GM21423 (cell line): Measurements from ENCODE around the gene CCL19.

Experiments used
- ATAC-seq: cut with Tn5 transposase; IDR thresholded peaks from one replicate; pipeline ENCODE4 v1.9.1; 2021; ENCODE audit warnings: mild to moderate bottlenecking, moderate library complexity; ENCODE audit not compliant: unreplicated experiment

Gene CCL19

DNA sequence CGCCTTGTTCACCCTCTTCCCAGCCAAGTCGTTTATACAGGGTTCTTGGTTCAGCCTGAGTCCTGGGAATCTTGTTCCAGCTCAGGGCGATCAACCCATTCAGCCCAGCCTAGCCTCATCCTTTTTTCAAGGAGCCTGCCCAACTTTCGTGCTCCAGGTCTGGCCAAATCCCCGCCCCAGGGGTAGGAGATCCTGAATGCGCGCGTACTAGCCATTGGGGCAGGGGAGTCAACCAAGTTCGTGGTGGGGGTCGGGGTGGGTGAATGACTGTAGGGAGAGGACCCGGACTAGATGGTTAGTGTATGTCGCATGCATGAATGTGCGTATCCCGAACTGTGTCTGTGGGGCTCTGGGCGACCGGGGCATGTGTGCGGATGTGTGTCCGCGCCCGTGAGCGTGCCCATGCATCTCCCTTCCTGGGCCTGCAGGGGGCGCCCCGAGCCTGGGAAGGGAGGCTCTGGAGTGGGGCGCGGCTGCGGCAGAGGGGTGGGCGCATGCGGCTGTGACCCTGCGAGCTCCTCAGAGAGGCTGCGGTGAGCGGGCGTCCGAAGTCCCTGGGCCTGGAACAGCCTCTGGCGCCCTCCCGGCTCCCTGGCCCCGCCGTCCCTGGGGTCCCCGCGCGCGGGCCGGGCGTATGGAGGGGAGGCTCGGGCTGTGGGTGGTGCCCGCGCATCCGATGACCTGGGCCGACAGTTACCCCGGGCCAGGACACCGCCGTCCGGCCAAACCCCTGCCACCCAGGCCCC lies 10.1 kb upstream of the CCL19 start:
- ATAC-seq: no peak

DNA sequence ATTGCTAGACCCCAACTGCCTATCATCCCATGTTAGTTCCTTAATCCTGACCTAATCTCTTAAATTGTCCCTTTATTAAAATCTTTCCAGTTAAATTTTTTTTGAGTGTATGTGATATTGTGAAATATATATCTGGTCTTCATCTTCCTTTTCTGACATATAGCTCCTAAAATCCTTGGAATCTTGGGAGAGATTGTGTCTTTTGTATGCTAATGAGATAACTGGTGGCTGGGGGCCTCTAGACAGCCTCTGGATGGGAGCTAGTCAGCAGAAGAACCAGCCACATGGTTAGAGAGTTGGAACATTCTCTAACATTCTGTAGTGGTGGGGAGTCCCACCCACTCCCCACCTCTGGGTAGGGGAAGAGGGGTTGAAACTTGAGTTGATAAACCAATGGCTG lies 3.7 kb upstream of the CCL19 start:
- ATAC-seq: no peak

DNA sequence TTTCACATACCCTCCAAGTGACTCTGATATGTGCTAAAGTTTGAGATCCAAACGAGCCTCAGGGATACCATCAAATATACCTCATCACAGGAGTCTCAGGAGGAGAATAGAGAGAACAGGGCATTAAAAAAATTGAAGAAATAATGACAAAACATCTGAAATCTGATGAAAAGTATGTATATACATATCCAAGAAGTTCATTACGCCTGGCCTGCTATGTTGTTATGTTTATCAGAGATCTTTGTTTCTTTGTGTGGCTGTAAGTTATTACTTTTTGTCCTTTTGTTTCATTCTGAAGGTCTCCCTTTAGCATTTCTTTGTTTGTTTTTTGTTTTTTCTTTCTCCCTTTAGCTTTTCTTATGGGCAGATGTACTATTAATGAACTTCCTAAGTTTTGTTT lies 2.5 kb upstream of the CCL19 start:
- ATAC-seq: no peak

DNA sequence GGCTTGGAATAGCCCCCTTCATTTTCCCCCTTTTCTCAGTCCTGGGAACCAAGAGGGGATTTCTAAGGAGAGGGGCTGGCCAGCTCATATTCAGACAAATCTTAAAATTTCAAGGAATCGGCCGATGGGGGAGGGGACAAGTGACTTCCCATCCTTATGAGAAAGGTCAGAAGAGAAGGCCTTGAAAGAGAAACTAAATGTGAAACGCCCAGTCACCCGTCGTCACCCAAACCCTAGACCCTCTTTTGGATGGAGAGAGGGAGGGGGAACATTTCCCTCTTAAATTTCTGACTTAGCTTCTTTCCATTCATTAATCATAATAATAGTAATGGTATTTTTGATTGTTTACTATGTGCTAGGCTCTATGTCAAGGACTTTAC lies 850 bp upstream of the CCL19 start:
- no peak for ATAC-seq

DNA sequence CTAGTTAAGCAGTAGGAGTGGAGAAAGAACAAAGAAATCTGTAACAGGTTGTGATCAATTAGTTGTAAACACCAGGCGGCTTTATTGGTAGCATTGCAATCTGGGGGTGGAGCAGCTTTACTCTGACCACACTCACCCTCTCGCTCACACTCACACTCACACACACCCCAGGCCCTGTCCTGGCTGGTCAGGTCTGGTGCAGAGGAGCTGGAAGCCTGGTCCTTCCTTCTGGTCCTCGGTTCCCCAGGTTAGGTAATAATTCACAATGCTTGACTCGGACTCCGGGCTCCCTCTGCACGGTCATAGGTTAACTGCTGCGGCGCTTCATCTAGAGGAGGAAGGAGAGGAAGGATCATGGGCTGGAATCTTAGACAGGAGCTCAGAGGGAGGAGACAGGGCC lies 1.6 kb downstream of the CCL19 start:
- no peak for ATAC-seq

DNA sequence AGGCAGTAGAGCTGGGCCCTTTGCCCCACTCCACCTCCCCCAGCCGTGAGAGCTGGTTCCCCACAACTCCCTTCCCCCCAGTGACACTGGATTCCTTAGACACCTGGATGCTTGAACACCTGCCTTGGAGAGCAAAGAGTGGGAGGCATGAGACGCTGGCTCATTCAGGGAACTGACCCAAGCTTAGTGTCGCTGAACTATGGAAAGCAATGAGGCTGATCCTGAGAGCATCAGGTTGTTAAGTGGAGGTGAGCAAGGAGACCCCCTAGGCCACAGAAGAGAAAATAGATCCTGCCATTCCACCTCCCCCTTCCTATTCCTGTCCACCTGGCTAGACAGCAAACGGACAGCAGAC lies 2.0 kb downstream of the CCL19 start:
- ATAC-seq: no peak

DNA sequence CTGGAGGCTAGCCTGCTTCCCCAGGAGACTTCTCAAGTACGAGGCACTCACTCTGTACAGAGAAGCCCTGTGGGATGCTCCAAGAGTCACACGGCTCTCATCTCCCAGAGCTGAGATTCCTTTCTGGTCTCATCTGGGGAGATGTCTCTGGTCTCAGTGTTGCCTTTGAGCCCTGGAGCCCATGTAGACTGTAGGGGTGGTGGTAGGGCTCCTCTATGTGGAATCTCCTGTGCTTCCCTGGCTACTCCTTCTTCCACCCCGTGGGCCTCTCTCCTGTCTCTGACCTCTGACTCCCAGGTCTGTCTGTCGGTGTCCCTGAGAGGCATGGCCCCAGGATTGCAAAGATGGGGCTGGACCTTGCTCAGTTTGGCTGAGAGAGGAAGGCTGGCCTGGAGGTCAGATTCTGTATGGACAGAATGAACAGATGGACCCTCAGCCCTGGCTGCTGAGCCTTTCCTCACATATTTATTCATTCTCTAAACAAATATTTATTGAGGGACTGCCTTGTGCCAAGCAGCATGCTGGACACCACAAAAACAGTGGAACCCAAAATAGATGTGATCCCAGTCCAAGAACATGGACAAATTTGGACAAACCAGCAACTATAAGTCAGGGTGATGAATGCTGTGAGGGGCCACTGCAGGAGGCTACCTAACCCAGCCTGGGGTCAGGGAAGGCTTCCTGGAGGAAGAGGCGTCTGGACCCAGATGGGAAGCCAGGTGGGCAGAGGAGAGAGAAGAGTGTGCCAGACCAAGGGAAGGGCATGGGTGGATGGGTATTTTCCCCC lies 2.6 kb downstream of the CCL19 start:
- no peak for ATAC-seq

DNA sequence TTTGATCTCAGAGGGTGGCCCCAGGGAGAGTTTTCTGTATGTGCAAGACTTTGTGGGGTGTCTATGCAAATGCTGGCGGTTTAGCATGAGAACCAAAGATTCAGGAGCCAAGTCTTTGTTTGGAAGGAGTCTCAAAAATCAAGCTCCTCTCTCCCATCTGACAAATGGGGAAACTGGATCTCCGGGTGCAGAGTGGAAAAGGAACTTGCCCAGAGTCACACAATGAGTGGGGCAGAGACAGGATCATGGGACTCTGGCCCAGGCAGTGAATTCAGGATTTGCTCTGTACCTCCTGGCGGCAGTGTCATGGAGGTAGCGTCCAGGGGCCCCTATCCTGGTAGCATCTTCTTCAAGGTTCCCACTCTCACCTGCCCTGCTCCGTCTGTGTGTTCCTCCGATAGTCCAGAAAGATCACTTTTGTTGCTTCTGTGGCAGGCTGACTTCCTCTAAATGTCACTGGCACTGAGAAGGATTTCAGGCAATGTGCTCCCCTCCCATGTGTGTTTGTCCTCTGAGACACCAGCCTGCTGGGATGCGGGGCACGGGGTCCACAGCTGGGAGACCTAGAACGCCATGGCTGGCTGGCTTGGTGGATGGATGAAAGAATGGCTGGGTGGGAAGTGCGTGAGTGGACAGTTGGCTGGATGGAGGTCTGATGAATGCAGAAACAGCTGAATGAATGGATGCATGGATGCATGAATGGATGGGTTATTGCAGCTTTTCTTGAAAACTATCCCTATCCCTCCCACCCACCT lies 3.6 kb downstream of the CCL19 start:
- no peak for ATAC-seq

DNA sequence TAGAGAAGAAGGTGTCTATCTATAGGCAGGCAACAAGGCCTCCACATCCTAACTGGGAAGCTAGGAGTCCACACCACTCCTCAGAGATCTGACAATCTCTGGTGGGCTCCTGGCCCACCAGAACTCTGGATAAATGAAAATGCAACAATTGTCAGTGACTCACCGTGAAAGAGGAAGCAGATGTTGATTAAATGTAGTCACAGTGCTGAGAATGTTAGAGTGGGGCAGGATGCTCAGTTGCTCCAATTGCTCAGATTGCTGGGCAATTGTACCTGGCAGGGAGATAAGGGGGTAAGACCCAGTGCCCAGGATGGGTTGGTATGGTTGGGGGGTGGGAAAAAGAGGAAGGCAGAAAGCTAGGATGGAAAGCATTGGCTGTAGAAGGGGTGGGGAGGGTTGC lies 4.3 kb downstream of the CCL19 start:
- ATAC-seq: no peak

DNA sequence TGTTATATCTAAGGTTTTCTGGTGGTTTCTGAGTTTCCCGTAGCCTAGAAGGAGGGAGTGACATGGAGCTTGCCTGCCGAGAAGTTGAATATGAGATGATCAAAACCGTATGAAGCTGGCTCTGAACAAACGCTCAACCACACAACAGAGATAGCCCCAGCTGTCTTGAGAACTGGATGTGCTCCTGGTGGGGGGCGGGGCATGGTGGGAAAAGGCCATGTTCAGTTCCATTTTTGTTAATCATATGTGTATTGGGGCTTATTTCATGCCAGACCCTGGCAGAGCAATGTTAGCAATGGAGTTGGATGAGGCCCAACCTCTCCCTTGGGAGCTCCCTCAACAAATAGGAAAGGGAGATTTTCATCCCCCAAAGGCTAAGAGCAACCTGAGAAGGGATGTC lies 4.8 kb downstream of the CCL19 start:
- no peak for ATAC-seq

DNA sequence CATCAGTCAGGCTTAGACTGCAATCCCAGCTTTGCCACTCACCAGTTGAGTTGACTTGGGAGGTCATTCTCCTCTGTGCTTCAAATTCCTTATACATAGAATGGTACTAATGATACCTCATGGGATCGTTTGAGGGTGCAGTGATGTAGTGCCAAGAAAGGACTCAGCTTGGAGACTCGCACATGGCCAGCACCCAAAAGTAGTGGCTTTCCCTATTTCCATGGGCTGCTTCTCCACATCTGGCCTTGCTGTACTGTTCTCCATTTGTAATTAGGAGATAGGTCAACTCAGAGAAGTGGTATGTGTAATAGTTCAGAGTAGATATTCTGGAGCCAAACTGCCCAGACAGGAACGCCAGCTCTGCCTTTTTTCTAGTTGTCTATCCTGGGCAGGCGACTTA lies 5.5 kb downstream of the CCL19 start:
- no peak for ATAC-seq

DNA sequence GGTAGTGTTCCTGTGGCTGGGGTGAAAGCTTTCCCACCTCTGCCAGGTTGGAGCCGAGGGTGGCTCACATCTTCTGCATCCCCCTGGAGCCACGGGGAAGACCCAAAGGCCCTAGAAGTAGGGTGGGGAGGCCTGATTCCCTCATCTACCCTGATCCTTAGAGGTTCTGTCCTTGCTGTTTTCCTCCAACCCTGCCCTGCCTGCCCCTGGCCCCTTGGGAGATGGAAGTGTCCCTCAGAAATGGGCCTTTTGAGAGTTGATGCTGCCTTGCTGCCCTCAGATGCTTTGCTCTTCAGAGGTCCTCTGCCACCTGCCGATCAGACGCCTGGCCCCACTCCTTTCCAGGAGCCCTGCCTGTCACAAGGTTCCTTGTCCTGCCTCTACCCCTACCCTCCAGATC lies 6.3 kb downstream of the CCL19 start:
- ATAC-seq: no peak

DNA sequence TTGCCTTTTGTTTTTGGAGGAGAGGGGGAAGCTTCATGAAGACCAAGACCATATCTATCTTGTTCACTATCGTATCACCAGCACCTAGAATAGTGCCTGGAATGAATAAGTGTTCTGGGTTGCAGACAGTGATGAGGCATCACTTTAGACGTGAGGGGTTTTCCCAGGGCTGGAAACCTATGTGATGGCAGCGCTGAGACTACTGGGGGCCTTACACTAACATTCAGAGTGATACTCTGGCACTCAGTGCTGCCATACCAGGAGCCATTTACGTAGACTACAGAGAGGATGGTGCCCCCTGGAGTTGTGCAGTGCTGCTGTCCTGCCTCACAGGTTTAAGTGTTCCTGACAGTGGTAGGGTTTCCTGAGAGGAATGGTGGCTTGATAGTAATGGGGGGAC lies 6.9 kb downstream of the CCL19 start:
- no peak for ATAC-seq

DNA sequence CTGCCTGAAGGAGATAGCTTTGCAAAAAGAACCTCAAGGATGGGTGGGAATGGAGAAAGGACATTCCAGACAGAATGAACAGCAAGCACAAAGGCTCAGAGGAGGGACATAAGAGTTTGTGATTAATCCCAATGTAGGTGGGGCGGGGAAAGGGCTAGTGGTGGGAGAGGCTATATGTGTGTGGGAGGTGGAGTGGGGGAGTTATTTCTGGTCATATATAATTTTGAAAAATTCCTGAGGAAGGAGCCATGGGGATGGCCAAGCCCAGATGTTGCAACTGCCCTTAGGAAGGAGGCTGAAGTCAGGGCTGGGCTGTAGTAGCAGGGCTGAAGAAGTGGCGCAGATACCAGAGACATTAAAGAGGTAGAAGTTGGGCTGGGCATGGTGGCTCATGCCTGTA lies 15.2 kb downstream of the CCL19 start:
- no peak for ATAC-seq

DNA sequence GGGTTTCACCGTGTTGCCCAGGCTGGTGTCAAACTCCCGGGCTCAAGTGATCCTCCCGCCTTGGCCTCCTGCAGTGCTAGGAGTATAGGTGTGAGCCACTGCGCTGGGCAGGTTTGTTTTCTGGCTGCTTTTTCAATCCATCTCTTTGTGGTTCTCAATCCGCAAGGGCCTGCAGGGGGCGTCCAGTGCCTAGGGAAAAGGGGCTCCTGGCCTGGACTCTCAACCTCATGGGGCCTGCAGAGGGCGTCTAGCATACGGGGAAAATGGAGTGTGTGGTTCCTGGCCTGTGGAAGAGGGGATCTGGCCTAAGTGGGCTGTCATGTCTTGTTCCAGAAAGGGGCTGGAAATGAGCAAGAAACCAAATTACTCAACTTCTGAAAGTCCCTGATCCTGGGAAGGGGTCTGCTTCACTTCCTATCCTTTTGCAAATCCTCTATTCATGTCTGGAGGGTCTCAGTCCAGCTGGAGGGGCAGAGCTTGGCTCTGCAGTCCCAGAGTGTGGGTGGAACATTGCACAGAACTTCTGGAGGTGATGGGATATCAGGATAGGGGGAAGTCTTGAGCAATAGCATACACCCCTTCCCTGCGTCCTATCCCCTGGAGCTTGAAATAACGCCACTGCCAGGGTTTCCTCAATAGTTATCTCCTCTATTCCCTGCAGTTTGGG lies 15.9 kb downstream of the CCL19 start:
- ATAC-seq: no peak

DNA sequence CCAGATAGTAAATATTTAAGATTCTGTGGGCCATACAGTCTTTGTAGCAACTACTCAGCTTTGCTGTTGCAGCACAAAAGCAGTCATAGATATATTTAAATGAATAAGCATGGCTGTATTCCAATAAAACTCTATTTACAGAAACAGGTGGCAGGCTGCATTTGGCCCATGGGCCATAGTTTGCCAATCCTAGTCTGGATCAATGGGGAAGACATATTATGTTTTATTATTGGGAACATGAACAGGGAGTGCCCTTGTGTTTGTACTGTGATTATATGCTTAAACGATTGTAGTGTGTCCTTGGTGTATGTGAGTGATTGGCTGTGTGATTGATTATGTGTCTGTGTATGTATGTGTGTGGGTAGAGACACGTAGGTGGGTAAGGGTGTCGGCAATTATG lies 16.6 kb downstream of the CCL19 start:
- ATAC-seq: no peak

DNA sequence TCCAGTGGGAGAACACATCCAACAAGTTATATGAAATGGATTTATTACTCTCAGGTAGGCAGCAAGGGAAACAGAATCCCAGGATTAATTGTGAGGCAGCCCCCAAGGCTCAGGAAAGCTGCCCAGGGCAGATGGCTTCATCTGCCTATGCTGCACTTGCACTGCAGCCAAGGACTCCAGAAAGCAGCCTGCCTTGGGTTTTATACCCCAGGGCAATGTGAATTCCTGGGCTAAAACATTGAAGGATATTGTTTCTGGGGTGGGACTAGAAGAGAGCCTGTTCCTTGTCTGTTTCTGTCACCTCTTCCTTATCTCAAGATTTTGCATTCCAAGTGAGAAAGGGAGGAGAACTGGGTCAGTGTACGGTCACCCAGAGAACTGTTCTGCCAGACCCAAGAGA lies 19.8 kb downstream of the CCL19 start:
- no peak for ATAC-seq

DNA sequence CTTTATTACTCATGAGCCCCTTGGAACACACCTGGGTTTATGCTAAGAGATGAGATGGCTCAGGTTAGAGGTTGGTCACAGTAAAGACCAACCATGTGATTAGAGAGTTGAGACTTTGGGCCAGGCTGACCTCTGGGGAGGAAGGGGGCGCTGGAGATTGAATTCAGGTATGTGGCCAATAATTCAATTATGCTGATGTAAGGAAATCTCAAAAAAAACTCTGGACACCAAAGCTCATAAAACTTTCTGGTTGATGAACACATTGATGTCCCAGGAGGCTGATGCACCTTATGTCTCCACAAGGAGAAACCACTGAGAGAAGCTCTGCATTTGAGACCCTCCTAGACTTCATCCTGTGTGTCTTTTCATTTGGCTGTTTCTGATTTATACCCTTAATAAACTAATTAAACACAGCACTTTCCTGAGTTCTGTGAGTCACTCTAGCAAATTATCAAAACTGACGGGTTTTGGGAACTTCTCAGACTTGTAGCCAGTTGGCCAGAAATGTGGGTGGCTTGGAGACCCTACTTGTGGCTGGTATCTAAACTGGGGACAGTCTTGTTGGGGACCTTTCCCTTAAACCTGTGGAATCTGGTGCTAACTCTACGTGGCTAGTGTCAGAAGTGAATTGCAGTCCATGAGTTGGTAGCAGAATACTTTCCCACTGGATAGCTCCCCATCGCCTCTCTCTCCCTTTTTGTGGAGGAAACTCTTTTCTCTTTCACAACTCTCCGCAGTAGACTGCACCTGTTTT lies 21.1 kb downstream of the CCL19 start:
- no peak for ATAC-seq

DNA sequence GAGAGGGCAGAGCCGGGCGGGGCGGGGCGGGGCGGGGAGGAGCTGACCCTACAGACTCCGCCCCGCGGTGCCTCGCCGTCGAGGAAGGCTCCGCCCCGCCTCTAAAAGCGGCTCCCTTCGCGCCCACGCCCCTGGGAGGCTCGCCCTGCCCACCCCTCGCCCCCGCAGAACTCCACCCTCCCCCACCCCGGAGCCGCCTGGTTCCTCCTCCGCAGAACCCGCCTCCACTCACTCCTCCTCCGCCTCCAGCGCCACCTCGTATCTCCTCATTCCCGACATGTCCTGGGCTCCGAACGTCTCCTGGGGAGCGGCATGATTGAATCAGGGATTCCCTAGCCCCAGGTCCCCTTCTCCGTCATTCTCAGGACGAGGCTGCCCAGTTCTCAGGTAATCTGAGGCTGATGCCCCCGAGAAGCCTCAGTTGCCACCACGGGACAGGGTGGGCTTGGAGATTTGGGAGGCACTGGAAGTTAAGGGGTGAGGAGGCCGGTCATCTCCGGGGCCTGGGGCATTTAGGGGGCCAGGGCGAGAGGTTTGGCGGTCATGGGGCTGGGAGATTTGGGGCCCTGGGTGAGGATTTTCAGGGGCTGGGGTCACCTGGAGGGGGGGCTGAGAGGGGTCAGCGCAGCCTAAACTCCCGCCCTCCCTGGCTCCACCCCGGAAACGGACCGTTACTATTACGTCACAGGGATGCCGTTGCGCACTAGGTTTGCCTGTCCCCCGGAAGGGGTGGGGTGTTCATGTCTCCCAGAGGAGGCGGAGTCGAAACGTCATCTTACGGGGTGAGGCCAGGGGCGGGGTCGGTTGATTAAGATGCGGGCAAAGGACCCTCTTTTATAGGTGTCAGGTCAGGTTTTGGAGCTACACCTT lies 25.5 kb downstream of the CCL19 start:
- peak; percentile 76 for ATAC-seq

DNA sequence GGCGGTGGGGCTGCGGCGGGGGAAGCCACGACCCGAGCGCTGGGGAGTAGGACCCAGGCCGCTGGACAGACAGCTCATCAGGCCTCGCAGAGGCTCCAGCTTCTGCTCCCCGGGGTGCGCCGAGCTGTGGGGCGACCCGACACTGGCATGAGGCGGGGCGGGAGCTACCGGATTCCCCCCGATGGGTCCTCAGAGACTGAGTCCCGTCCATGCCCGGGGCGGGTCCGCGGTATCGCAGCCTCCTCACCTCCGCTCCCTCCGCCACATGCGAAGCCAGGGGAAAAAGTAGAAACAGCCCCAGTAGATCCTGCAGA lies 26.1 kb downstream of the CCL19 start:
- no peak for ATAC-seq
